Measurements from ENCODE around the gene IL1A. TPM values are rescaled to one million over a fixed set of nuclear protein-coding genes. Genes with fewer than 3 reads are reported as not detected.

The IL1A gene
- total RNA-seq, 2 experiments from 2014 or later: not detected

- H3K4me3 Mint-ChIP-seq: no peak overlapping the region
- ATAC-seq (ENCODE audit: low read depth) (no peak), DNase-seq (no peak)
- POLR2A ChIA-PET: no interaction called here
- peaks cover 14% of the 10 kb centered on the region for H3K36me3 Mint-ChIP-seq
- no peak overlapping the region for H3K27ac Mint-ChIP-seq
- H3K4me1 Mint-ChIP-seq: peaks cover 20% of the 10 kb centered on the region
- H3K9me3 Mint-ChIP-seq: peaks cover 18% of the 10 kb centered on the region
- peaks cover 13% of the 10 kb centered on the region for H3K27me3 Mint-ChIP-seq
These were observed 8.1 kb upstream of the IL1A start for GRCh38 chr2:112792419-112792818.

- DNase-seq (no peak), ATAC-seq (ENCODE audit: low read depth) (no peak)
- Mint-ChIP-seq H3K9me3 (peaks cover 16% of the 10 kb centered on the region), H3K36me3 (peaks cover 12% of the 10 kb centered on the region), H3K27ac (no peak overlapping the region), H3K4me3 (no peak overlapping the region), H3K4me1 (peaks cover 21% of the 10 kb centered on the region), H3K27me3 (peaks cover 15% of the 10 kb centered on the region)
- POLR2A ChIA-PET: no interaction called here
These were observed 7.5 kb upstream of the IL1A start for GRCh38 chr2:112791693-112792230.

DNA sequence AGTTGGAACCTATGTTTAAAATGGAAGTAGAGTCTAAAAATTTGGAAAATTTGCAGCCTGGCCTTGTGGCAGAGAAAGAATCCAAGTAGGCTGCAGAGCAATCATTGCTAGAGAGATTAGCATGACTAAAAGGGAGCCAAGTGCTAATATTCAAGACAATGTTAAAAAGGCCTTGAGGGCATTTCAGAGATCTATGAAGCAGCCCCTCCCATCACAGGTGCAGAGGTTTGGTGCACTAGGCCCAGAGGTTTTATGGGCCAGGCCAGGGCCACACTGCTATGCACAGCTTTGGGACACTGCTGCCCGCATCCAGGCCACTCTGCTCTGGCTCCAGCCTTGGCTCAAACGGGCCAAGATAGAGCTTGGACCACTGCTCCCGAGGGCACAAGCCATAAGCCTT lies 6.7 kb upstream of the IL1A start:
- Mint-ChIP-seq H3K9me3 (peaks cover 16% of the 10 kb centered on the region), H3K4me1 (peaks cover 21% of the 10 kb centered on the region), H3K27ac (no peak overlapping the region), H3K36me3 (peaks cover 12% of the 10 kb centered on the region), H3K4me3 (no peak overlapping the region), H3K27me3 (peaks cover 15% of the 10 kb centered on the region)
- POLR2A ChIA-PET: no interaction called here
- DNase-seq: no peak
- no peak for ATAC-seq (ENCODE audit: low read depth)

GRCh38 chr2:112790305-112790704 lies 6.0 kb upstream of the IL1A start:
- Mint-ChIP-seq H3K27ac (no peak overlapping the region), H3K27me3 (peaks cover 19% of the 10 kb centered on the region), H3K36me3 (peaks cover 9% of the 10 kb centered on the region), H3K4me1 (peaks cover 19% of the 10 kb centered on the region), H3K9me3 (peaks cover 13% of the 10 kb centered on the region), H3K4me3 (no peak overlapping the region)
- ATAC-seq (ENCODE audit: low read depth): no peak
- POLR2A ChIA-PET: no interaction called here
- DNase-seq: no peak

GRCh38 chr2:112789186-112789585 lies 4.9 kb upstream of the IL1A start:
- POLR2A ChIA-PET: no interaction called here
- H3K4me3 Mint-ChIP-seq: no peak overlapping the region
- H3K27me3 Mint-ChIP-seq: peaks cover 28% of the 10 kb centered on the region
- no peak for ATAC-seq (ENCODE audit: low read depth)
- peaks cover 9% of the 10 kb centered on the region for H3K36me3 Mint-ChIP-seq
- no peak overlapping the region for H3K27ac Mint-ChIP-seq
- DNase-seq: no peak
- H3K4me1 Mint-ChIP-seq: peaks cover 12% of the 10 kb centered on the region
- peaks cover 9% of the 10 kb centered on the region for H3K9me3 Mint-ChIP-seq

DNA sequence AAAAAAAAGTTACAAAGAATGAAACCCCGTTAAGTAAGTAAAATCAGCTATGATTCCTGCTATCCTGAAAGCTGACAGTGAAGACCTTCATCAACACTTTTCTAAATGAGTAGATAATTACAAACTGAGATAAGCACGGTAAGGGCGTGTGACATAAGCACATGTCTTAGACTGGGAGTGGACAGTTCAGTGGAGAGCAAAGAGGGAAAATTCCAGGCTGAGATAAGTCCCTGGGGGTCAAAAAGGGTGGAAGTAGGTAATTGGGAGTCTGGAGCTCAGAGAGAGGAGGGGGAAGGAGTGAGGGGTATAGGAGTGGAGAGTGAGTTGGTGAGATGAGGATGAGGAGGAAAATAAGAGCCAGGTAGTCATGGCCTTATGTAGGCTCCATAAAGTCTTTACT lies 4.4 kb upstream of the IL1A start:
- Mint-ChIP-seq H3K4me1 (peaks cover 8% of the 10 kb centered on the region), H3K4me3 (no peak overlapping the region), H3K9me3 (peaks cover 9% of the 10 kb centered on the region), H3K36me3 (peaks cover 10% of the 10 kb centered on the region), H3K27ac (no peak overlapping the region), H3K27me3 (peaks cover 28% of the 10 kb centered on the region)
- ATAC-seq (ENCODE audit: low read depth): no peak
- POLR2A ChIA-PET: no interaction called here
- no peak for DNase-seq

GRCh38 chr2:112787729-112788393 lies 3.6 kb upstream of the IL1A start:
- H3K36me3 Mint-ChIP-seq: peaks cover 6% of the 10 kb centered on the region
- ATAC-seq (ENCODE audit: low read depth) (no peak), DNase-seq (no peak)
- H3K27me3 Mint-ChIP-seq: peaks cover 31% of the 10 kb centered on the region
- H3K27ac Mint-ChIP-seq: no peak overlapping the region
- H3K9me3 Mint-ChIP-seq: peaks cover 6% of the 10 kb centered on the region
- POLR2A ChIA-PET: no interaction called here
- peaks cover 6% of the 10 kb centered on the region for H3K4me1 Mint-ChIP-seq
- no peak overlapping the region for H3K4me3 Mint-ChIP-seq

GRCh38 chr2:112787294-112787693 lies 3.0 kb upstream of the IL1A start:
- Mint-ChIP-seq H3K4me3 (no peak overlapping the region), H3K27me3 (peaks cover 32% of the 10 kb centered on the region), H3K9me3 (peaks cover 5% of the 10 kb centered on the region), H3K36me3 (peaks cover 6% of the 10 kb centered on the region), H3K27ac (no peak overlapping the region), H3K4me1 (peaks cover 8% of the 10 kb centered on the region)
- DNase-seq: no peak
- POLR2A ChIA-PET: no interaction called here
- no peak for ATAC-seq (ENCODE audit: low read depth)

GRCh38 chr2:112783187-112783714 lies 1.0 kb downstream of the IL1A start:
- Mint-ChIP-seq H3K27ac (no peak overlapping the region), H3K36me3 (peaks cover 2% of the 10 kb centered on the region), H3K27me3 (peaks cover 40% of the 10 kb centered on the region), H3K9me3 (no peaks in the 10 kb centered on the region), H3K4me1 (peaks cover 8% of the 10 kb centered on the region), H3K4me3 (no peak overlapping the region)
- POLR2A ChIA-PET: no interaction called here
- DNase-seq (no peak), ATAC-seq (ENCODE audit: low read depth) (no peak)

DNA sequence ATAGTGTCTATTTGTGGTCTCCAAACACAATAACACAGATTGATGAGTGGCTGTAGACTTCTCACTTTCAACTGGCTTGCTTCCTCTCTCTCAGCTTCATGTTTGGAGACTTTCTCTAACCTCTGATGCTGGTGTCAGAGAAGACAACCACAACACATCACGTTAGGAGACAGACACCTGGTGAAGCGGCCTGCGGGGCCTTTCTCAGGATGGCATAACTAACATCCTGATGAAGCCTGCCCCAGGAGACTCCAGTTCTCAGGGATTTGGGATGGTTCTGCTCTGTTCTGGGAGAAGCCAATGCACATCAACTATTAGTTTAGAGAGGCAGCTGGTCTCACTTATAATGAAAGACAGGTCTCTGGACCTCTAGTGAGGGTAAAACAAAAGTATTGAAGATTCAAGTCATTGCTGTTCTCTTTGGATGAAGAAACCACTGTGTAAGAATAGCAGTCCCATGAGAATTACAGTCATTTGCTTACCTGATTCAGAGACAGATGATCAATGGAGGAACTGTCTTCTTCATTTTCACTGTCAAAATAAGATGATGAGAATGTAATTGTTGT lies 2.0 kb downstream of the IL1A start:
- H3K27ac Mint-ChIP-seq: no peak overlapping the region
- H3K36me3 Mint-ChIP-seq: peaks cover 7% of the 10 kb centered on the region
- no peak overlapping the region for H3K4me3 Mint-ChIP-seq
- peaks cover under 1% of the 10 kb centered on the region for H3K9me3 Mint-ChIP-seq
- H3K27me3 Mint-ChIP-seq: peaks cover 35% of the 10 kb centered on the region
- ATAC-seq (ENCODE audit: low read depth): no peak
- peaks cover 11% of the 10 kb centered on the region for H3K4me1 Mint-ChIP-seq
- no peak for DNase-seq
- POLR2A ChIA-PET: interaction anchor here (1.0 kb wide), 1 partner anchor 87 kb away, joined by 3 read pairs; no protein-coding TSS in a partner anchor

DNA sequence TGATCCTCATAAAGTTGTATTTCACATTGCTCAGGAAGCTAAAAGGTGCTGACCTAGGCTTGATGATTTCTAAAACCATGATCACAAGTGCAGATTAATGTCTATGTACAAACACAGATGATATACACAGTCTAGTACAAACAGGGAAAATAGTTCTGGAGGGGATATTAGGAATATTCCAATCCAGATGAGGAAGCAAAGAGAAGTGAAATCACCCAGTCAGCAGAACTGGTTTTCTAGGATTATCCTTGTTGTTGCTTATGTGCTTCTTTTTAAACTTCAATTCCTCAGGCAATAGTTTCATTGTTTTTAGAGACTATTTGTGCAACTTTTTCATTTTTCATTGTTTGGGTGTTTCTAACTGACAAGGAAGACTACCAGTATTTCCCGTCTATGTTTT lies 4.7 kb downstream of the IL1A start:
- Mint-ChIP-seq H3K4me1 (peaks cover 19% of the 10 kb centered on the region), H3K27me3 (peaks cover 28% of the 10 kb centered on the region), H3K9me3 (peaks cover 5% of the 10 kb centered on the region), H3K27ac (no peak overlapping the region), H3K36me3 (peaks cover 13% of the 10 kb centered on the region), H3K4me3 (no peak overlapping the region)
- POLR2A ChIA-PET: no interaction called here
- DNase-seq (no peak), ATAC-seq (ENCODE audit: low read depth) (no peak)

GRCh38 chr2:112777036-112777435 lies 7.3 kb downstream of the IL1A start:
- POLR2A ChIA-PET: interaction anchor here (1.3 kb wide), 1 partner anchor 13 kb away, joined by 3 read pairs; no protein-coding TSS in a partner anchor
- peaks cover 24% of the 10 kb centered on the region for H3K27me3 Mint-ChIP-seq
- H3K4me1 Mint-ChIP-seq: peaks cover 19% of the 10 kb centered on the region
- H3K27ac Mint-ChIP-seq: peak overlapping the region; percentile 80
- ATAC-seq (ENCODE audit: low read depth): no peak
- peaks cover 5% of the 10 kb centered on the region for H3K9me3 Mint-ChIP-seq
- peaks cover 13% of the 10 kb centered on the region for H3K36me3 Mint-ChIP-seq
- no peak for DNase-seq
- peak overlapping the region; percentile 47 for H3K4me3 Mint-ChIP-seq

- no peak overlapping the region for H3K4me3 Mint-ChIP-seq
- peaks cover 19% of the 10 kb centered on the region for H3K4me1 Mint-ChIP-seq
- H3K36me3 Mint-ChIP-seq: peaks cover 13% of the 10 kb centered on the region
- ATAC-seq (ENCODE audit: low read depth): no peak
- DNase-seq: no peak
- peaks cover 19% of the 10 kb centered on the region for H3K27me3 Mint-ChIP-seq
- POLR2A ChIA-PET: no interaction called here
- H3K9me3 Mint-ChIP-seq: peaks cover 5% of the 10 kb centered on the region
- no peak overlapping the region for H3K27ac Mint-ChIP-seq
These were observed 8.2 kb downstream of the IL1A start for GRCh38 chr2:112776113-112776512.

All from activated naive CD8-positive, alpha-beta T cell treated with anti-CD3 and anti-CD28 coated beads, Interleukin-2, amount 10 ng/mL, durations not matched to agents 7 days and 5 days (primary cell).